ENCODE data around the gene RNF144B. TPM values are rescaled to one million over a fixed set of nuclear protein-coding genes. Genes with fewer than 3 reads are reported as not detected.

The RNF144B gene
- total and polyA plus RNA-seq, 2 of the 13 experiments (the other 11 are each of a cell fraction or from before 2014, with no cell fraction given), result 1.8 to 4.3 TPM

- TF ChIP-seq, protein P1, sequence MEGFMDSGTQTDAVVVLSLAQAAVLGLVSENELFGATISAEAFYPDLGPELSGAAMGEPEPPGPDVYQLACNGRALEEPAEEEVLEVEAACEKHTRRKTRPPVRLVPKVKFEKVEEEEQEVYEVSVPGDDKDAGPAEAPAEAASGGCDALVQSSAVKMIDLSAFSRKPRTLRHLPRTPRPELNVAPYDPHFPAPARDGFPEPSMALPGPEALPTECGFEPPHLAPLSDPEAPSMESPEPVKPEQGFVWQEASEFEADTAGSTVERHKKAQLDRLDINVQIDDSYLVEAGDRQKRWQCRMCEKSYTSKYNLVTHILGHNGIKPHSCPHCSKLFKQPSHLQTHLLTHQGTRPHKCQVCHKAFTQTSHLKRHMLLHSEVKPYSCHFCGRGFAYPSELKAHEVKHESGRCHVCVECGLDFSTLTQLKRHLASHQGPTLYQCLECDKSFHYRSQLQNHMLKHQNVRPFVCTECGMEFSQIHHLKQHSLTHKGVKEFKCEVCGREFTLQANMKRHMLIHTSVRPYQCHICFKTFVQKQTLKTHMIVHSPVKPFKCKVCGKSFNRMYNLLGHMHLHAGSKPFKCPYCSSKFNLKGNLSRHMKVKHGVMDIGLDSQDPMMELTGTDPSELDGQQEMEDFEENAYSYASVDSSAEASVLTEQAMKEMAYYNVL (CRISPR knock-in tag; IDR thresholded peaks at IDR 0.05; ENCODE audit: borderline replicate concordance), result no peak
- TF ChIP-seq ZNF34 (CRISPR knock-in tag; IDR thresholded peaks at IDR 0.05; ENCODE audit: borderline replicate concordance) (no peak), U2AF2 (IDR thresholded peaks at IDR 0.05; ENCODE audit: low read depth, low read length) (no peak), CENPX (CRISPR knock-in tag; IDR thresholded peaks at IDR 0.05) (no peak)
- TF ChIP-seq, protein P2, sequence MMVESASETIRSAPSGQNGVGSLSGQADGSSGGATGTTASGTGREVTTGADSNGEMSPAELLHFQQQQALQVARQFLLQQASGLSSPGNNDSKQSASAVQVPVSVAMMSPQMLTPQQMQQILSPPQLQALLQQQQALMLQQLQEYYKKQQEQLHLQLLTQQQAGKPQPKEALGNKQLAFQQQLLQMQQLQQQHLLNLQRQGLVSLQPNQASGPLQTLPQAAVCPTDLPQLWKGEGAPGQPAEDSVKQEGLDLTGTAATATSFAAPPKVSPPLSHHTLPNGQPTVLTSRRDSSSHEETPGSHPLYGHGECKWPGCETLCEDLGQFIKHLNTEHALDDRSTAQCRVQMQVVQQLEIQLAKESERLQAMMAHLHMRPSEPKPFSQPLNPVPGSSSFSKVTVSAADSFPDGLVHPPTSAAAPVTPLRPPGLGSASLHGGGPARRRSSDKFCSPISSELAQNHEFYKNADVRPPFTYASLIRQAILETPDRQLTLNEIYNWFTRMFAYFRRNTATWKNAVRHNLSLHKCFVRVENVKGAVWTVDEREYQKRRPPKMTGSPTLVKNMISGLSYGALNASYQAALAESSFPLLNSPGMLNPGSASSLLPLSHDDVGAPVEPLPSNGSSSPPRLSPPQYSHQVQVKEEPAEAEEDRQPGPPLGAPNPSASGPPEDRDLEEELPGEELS (CRISPR knock-in tag; IDR thresholded peaks at IDR 0.05), result no peak
Measured at GRCh38 chr6:18371010-18371409, 16.1 kb upstream of the RNF144B start (continued).

GRCh38 chr6:18371656-18372055 is 15.5 kb upstream of the RNF144B start:
- FAIRE-seq (no peak), DNase-seq (ENCODE audit: low spot score) (no peak), ATAC-seq (no peak)
- Histone ChIP-seq H3K9me3 (ENCODE audit: low read length) (no peaks in the 10 kb centered on the region), H4K20me1 (ENCODE audit: insufficient read depth, low read length) (no peaks in the 10 kb centered on the region), H3K36me3 (replicated peaks in 1 of 2; ENCODE audit: control insufficient read depth in 1 of 2, insufficient read depth in 2 of 2, low read length in 2 of 2) (no peaks in the 10 kb centered on the region), H3K4me3 (replicated peaks in 1 of 3; ENCODE audit: insufficient read depth in 1 of 3, low read depth in 2 of 3, low read length in 3 of 3) (no peak overlapping the region), H3K9ac (ENCODE audit: insufficient read depth, low read depth, low read length) (no peak overlapping the region), H3K4me2 (ENCODE audit: low read depth, low read length) (no peak overlapping the region), H3K27me3 (ENCODE audit: control insufficient read depth in 1 of 2, insufficient read depth in 2 of 2, low read length in 2 of 2) (peaks cover 2 to 12% of the 10 kb centered on the region in 2 experiments; a peak in 2 of 5 replicates), H3K27ac (ENCODE audit: extremely low read length, insufficient read depth, low read length) (no peak overlapping the region), H3K79me2 (ENCODE audit: insufficient read depth, low read length) (no peaks in the 10 kb centered on the region), H2AFZ (ENCODE audit: low read length) (no peak overlapping the region), H3K4me1 (ENCODE audit: insufficient read depth, low read length) (no peaks in the 10 kb centered on the region)
- no peak for TF ChIP-seq DNMT1 (CRISPR knock-in tag; IDR thresholded peaks at IDR 0.05)
- TF ChIP-seq ZKSCAN8 (CRISPR knock-in tag; IDR thresholded peaks at IDR 0.05; ENCODE audit: borderline replicate concordance), result no peak
- TF ChIP-seq, protein P3, sequence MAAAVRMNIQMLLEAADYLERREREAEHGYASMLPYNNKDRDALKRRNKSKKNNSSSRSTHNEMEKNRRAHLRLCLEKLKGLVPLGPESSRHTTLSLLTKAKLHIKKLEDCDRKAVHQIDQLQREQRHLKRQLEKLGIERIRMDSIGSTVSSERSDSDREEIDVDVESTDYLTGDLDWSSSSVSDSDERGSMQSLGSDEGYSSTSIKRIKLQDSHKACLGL (CRISPR knock-in tag; IDR thresholded peaks at IDR 0.05), result no peak
- WGBS (ENCODE audit: low lambda C conversion rate), result 58% methylated on average over 2 of the region's 2 CpGs
- no TSS peak for BruUV-seq (replicated peaks)
- intact Hi-C loops (cut with micrococcal nuclease; ENCODE audit: unreplicated experiment), result no loop called here
- POLR2A ChIA-PET, result no interaction called here
- CTCF ChIA-PET (ENCODE audit: low intra/inter-chr PET ratio, low total read pairs), result no interaction called here
- in situ Hi-C loops (cut with HindIII; ENCODE audit: extremely low pct_ligation_motif_present, low pct_unique_long_range_greater_than_20kb), result no loop called here
